NCI-H446 treated with DMSO at 0.1 percent for 48 hours (cell line): ENCODE results near the gene OSBPL2.

Source experiments
- DNase-seq: peaks from one replicate; lab custom pipeline; 2025; lab: John Stamatoyannopoulos, UW

The OSBPL2 gene

DNA sequence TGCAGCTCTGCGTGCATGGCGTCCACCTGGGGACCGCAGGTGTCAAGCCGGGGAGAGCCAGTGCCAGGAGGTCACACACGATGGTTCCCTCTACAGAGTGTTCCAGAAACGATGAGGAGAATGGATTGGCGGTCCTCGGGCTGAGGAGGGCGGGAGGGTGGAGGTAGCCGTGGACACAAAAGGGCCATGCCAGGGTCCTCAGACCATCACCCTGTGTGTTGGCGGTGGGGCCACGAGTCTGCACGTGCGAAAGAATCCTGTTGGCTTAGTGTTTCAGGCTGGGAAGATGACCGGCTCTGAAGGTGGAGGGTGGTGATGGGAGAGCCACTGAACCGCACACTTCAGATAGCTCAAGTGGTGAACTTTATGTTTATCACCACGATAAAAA lies 31.9 kb upstream of the OSBPL2 start:
- DNase-seq = no peak

GRCh38 chr20:62208061-62208794 lies 30.1 kb upstream of the OSBPL2 start:
- DNase-seq = no peak

DNA sequence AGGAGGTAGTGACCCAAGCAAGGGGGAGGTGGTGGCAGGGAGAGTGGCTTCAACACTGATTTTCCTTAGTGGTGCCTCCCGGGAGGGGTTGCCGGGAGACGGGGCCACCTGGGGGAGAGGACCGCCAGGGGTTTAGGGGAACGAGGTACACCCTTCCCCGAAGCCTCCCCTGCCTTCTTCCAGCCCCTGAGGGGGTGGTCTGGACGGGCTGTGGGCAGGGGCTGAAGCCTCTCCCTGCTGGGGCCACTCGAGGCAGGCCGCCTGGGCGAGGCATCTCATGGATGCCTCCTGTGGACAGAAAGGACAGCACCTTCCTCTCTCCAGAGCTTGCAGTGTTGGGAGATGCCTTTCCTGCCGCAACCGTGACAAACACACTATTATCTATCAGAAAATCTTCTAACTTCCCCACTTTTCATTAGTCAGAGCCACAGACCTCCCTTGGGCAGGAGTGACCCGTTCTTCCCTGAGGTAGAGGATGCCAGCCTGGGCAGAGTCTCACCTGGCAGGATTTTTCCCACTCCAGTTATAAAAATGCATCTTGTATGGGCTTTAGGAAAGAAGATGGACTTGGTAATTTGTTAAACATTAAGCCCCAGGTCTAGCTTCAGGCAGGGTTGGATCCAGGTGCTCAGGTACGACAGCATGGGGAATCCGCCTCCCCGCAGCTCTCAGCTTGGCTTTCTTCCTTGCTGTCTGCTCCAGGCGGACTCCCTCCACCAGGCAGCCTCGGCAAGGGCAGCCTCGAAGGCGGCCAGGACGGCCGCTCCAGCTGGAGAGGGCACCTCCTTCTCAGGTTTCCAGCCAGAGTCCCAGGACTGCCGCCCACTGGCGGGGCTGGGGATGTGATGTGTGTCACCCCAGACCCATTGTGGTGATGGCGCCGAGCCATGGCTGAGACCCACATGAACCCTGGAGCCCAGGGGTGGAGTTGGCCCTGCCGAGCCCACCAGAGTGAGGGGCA lies 29.2 kb upstream of the OSBPL2 start:
- DNase-seq = no peak

- DNase-seq = no peak
These were observed 28.3 kb upstream of the OSBPL2 start for GRCh38 chr20:62209850-62210495.

- DNase-seq = no peak
These were observed 27.8 kb upstream of the OSBPL2 start for GRCh38 chr20:62210496-62210855.

GRCh38 chr20:62211216-62211615 lies 27.1 kb upstream of the OSBPL2 start:
- DNase-seq = no peak

DNA sequence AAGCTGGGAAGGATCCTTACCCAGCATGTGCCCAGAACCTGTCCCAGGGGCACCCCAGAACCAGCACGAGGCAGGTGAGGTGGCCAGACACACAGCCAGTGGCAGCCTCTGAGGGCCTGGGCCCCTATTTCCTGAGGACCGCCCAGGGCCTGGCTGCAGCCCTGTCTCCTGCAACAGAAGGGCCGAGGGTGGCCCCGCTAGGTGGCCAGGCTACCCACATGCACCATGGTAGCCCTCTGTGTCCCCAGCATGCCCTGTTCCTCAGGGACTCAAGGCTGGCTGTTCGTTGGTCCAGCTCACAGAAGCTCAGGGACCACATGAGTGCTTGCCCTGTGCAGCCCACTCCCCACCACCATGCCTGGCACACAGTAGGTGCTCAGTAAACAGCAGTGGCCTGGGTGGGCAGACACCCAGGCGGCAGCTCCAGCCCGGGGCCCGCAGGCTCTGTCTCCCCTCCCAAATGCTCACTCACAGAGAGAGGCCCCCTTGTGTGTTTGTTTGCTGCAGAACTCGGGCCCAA lies 26.5 kb upstream of the OSBPL2 start:
- DNase-seq = no peak

- DNase-seq = no peak
These were observed 26.0 kb upstream of the OSBPL2 start for GRCh38 chr20:62212299-62212698.

- DNase-seq = no peak
These were observed 24.3 kb upstream of the OSBPL2 start for GRCh38 chr20:62214067-62214466.

GRCh38 chr20:62215020-62215990 lies 23.0 kb upstream of the OSBPL2 start:
- no peak for DNase-seq

- no peak for DNase-seq
These were observed 22.2 kb upstream of the OSBPL2 start for GRCh38 chr20:62215991-62216635.

GRCh38 chr20:62216636-62217566 lies 21.4 kb upstream of the OSBPL2 start:
- no peak for DNase-seq

DNA sequence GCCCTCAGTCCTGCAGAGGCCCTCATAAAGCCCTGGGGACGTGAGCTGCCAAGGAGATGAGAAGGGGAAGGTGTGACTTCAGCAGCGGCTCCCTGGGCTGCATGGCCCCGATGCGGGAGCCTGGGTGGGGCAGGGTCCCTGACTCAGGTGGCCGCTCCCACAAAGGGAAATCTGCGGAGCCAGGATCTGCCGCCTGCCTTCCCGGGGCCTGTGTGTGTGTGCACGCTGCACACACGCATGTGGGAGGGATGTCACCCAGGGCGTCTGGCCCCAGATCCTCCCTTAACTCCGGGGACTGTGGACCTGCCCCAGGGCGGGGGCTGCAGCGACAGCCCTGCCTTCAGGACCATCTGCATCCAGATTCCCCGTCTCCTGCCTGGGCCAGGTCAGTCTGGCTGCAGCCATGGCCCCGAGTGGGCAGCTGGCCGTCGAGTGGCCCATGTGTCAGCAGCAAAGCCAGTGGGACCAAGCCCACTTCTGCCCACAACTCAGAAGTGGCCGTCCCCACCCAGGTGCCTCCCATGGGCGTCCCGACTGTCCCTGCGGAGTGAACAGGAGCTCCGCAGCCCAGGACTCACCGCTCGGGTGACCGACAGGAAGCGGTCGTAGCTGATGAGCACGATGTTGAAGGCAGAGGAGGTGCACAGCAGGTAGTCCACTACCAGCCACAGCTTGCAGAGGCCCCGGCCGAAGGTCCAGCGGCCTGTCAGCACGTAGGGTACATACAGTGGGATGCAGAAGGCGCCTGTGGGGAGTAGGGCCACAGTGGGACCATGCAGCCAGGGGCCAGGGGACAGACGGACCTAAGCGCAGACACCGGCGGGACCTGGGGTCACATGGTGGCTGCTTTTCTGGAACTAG lies 20.2 kb upstream of the OSBPL2 start:
- DNase-seq = no peak

GRCh38 chr20:62219101-62219991 lies 19.0 kb upstream of the OSBPL2 start:
- no peak for DNase-seq

DNA sequence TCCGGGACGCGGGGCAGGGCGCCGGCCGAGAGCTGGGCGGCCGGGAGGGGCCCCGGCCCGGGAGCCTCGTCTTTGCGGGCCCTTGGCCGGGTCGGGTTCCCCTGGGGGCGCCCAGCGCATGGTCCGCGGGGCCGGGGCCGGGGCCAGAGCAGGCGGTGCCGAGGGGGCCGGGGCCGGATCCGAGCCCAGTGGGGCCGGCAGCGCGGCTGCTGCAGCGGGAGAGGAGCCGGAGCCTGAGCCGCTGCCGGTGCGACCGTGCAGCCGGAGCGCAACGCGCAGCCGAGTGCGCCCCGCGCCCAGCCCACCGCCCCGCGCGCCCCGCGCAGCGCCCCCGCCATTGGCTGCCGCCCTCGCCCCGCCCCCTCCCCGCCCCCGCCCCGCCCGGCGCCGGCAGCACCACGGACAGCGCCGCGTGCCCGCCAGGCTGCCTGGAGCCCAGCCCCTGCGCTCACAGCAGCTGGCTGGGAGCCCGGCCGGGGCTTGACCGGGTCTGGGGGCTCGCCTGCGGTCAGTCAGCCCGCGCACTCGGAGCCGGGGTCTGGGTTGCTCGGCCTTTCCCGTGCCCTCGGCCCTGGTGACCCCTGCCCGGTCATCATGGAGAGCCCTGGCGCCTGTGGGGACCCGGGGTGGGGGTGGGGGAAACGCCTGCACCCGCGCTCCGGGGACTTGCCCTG lies 18.2 kb upstream of the OSBPL2 start, which contains the start of gene HRH3:
TSS of gene HRH3 (minus strand) at position 287 of the 674 bp plus-strand sequence. CDS start 308 bp downstream, outside the sequence.
- no peak for DNase-seq

DNA sequence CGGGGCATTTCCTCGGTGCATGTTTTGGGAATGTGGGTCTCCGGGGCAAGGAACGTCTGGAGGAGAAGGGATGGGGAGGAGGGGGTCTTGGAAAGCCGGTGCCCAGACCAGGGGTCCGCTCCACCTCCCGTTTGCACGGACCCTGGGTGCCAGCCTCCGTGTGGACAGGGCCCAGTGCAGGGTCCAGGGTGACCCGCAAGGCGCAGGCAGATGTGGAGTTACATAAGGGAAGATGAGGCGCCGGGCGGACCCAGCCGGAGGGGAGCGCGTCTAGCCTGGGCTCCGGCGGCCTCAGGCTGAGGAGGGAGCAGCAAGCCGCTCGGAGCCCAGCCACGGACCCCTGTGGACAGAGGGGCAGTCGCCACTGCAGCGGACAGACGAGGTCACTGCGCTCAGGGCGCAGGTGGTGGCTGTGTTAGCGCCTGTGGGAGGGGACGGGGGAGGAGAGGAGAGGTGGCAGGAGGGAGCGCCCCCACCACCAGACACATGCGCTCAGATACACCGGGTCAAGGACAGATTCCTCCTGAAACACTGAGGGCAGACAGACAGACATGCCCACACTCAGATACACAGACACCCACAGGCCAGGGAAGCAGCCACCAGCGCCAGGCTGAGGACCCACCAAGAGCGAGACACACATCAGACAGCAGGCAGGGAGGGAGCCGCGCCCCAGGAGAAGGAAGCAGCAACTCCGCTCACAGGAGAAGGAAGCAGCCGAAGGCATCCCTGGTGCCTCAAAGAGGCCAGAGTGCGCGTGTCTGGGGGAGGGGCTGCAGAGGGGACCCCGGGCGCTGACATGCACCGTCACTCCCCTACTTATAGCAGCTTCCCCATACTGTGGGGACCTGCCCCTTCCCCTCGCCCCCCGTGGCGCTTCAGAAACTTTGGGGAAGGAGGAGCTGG lies 17.4 kb upstream of the OSBPL2 start:
- DNase-seq = no peak
